Astrocyte (in vitro differentiated cells and primary cell): ENCODE measurements around the gene UTS2R. TPM values are rescaled to one million over a fixed set of nuclear protein-coding genes. Genes with fewer than 3 reads are reported as not detected.

ENCODE experiments used
- DNase-seq: peaks from one replicate; pipeline ENCODE4 v3.0.0-alpha.2; 2010; ENCODE audit warnings: low read depth
- FAIRE-seq: peaks from 2 replicates; lab custom pipeline; 2011; peaks lifted over from hg19 to GRCh38; lab: Jason Lieb, UNC
- H2AFZ ChIP-seq: 2 replicates; pipeline ENCODE4 v1.6.0; 2012; ENCODE audit warnings: low read depth, low read length, inconsistent platforms
- H3K27ac ChIP-seq: 2 replicates; pipeline ENCODE4 v1.5.1; 2011; ENCODE audit warnings: low read depth, low read length, inconsistent platforms
- H3K27me3 ChIP-seq: 2 replicates; pipeline ENCODE4 v1.6.0; 2011; ENCODE audit warnings: low read length, inconsistent platforms; ENCODE audit not compliant: insufficient read depth
- H3K36me3 ChIP-seq: 2 replicates; pipeline ENCODE4 v1.5.1; 2011; ENCODE audit warnings: low read length, inconsistent platforms; ENCODE audit not compliant: insufficient read depth
- H3K4me1 ChIP-seq: 2 replicates; pipeline ENCODE4 v1.5.1; 2011; ENCODE audit warnings: low read length, inconsistent platforms; ENCODE audit not compliant: insufficient read depth
- H3K4me2 ChIP-seq: 2 replicates; pipeline ENCODE4 v1.6.0; 2012; ENCODE audit warnings: low read length, inconsistent platforms
- H3K4me3 ChIP-seq: 2 replicates; pipeline ENCODE4 v1.5.1; 2011; ENCODE audit warnings: low read depth, mild to moderate bottlenecking, low read length, inconsistent platforms; ENCODE audit not compliant: insufficient read depth
- H3K79me2 ChIP-seq: 2 replicates; pipeline ENCODE4 v1.6.0; 2012; ENCODE audit warnings: mild to moderate bottlenecking, low read length, inconsistent platforms; ENCODE audit not compliant: insufficient read depth
- H3K9ac ChIP-seq: 2 replicates; pipeline ENCODE4 v1.6.0; 2012; ENCODE audit warnings: mild to moderate bottlenecking, low read length, inconsistent platforms
- H3K9me3 ChIP-seq: 2 replicates; pipeline ENCODE4 v1.5.1; 2012; ENCODE audit warnings: low read depth, mild to moderate bottlenecking, low read length, inconsistent platforms; ENCODE audit not compliant: insufficient read depth
- H4K20me1 ChIP-seq: 2 replicates; pipeline ENCODE4 v1.6.0; 2012; ENCODE audit warnings: low read length, inconsistent platforms; ENCODE audit not compliant: insufficient read depth
- H3K27ac Mint-ChIP-seq: one replicate; pipeline ENCODE4 v1.8.0; 2021; ENCODE audit warnings: mild to moderate bottlenecking, mixed read lengths; ENCODE audit not compliant: unreplicated experiment
- H3K27me3 Mint-ChIP-seq: one replicate; pipeline ENCODE4 v1.8.0; 2021; ENCODE audit warnings: low read depth, mixed read lengths; ENCODE audit not compliant: unreplicated experiment
- H3K36me3 Mint-ChIP-seq: one replicate; pipeline ENCODE4 v1.8.0; 2021; ENCODE audit warnings: low read depth, mixed read lengths; ENCODE audit not compliant: unreplicated experiment
- H3K4me1 Mint-ChIP-seq: one replicate; pipeline ENCODE4 v1.8.0; 2021; ENCODE audit warnings: low read depth, mixed read lengths; ENCODE audit not compliant: unreplicated experiment
- H3K4me3 Mint-ChIP-seq: one replicate; pipeline ENCODE4 v1.8.0; 2021; ENCODE audit warnings: mild to moderate bottlenecking, moderate library complexity, mixed read lengths; ENCODE audit not compliant: unreplicated experiment
- H3K9me3 Mint-ChIP-seq: one replicate; pipeline ENCODE4 v1.8.0; 2021; ENCODE audit warnings: mild to moderate bottlenecking, mixed read lengths; ENCODE audit not compliant: unreplicated experiment
- CTCF ChIP-seq: IDR thresholded peaks from 2 replicates; pipeline ENCODE4 v1.5.1; 2011; ENCODE audit warnings: low read depth, mild to moderate bottlenecking, inconsistent platforms, low read length, moderate library complexity; ENCODE audit not compliant: insufficient read depth
- EZH2 ChIP-seq: IDR thresholded peaks from 2 replicates; pipeline ENCODE4 v1.6.1; 2012; ENCODE audit warnings: mild to moderate bottlenecking, low read length, inconsistent platforms; ENCODE audit not compliant: insufficient read depth
- total RNA-seq: library from RNA; stranded (reverse); gene quantifications from 2 replicates; pipeline ENCODE4 v1.2.1, GENCODE V29; 2021

UTS2R gene
- total RNA-seq, 1 donor from 2014 or later: not detected

GRCh38 chr17:82330322-82331239 is 41.0 kb upstream of the UTS2R start:
- peak; percentile 9 for DNase-seq
- no peaks in the 10 kb centered on the region for H3K36me3 Mint-ChIP-seq
- peaks cover 43% of the 10 kb centered on the region for H3K27me3 Mint-ChIP-seq
- H3K27ac Mint-ChIP-seq: peak overlapping the region; percentile 26
- Histone ChIP-seq H2AFZ (no peak overlapping the region), H3K9ac (no peak overlapping the region), H3K79me2 (no peaks in the 10 kb centered on the region), H3K36me3 (no peaks in the 10 kb centered on the region), H3K27me3 (peaks cover 24% of the 10 kb centered on the region), H3K4me2 (peak overlapping the region; percentile 33), H3K9me3 (no peaks in the 10 kb centered on the region), H3K4me1 (peaks cover 29% of the 10 kb centered on the region), H3K4me3 (no peak overlapping the region), H3K27ac (no peak overlapping the region), H4K20me1 (peaks cover 6% of the 10 kb centered on the region)
- H3K9me3 Mint-ChIP-seq: no peaks in the 10 kb centered on the region
- FAIRE-seq: no peak
- TF ChIP-seq CTCF (no peak), EZH2 (no peak)
- no peak overlapping the region for H3K4me3 Mint-ChIP-seq
- no peaks in the 10 kb centered on the region for H3K4me1 Mint-ChIP-seq

GRCh38 chr17:82331345-82331939 is 40.1 kb upstream of the UTS2R start:
- TF ChIP-seq EZH2 (no peak), CTCF (no peak)
- H3K9ac ChIP-seq: no peak overlapping the region
- H4K20me1 ChIP-seq: peaks cover 6% of the 10 kb centered on the region
- no peak overlapping the region for H3K27ac ChIP-seq
- FAIRE-seq: no peak
- no peak overlapping the region for H3K4me2 ChIP-seq
- H3K79me2 ChIP-seq: no peaks in the 10 kb centered on the region
- peaks cover 36% of the 10 kb centered on the region for H3K4me1 ChIP-seq
- peaks cover 24% of the 10 kb centered on the region for H3K27me3 ChIP-seq
- peaks cover 43% of the 10 kb centered on the region for H3K27me3 Mint-ChIP-seq
- no peaks in the 10 kb centered on the region for H3K36me3 Mint-ChIP-seq
- no peak overlapping the region for H3K4me3 Mint-ChIP-seq
- H3K4me1 Mint-ChIP-seq: no peaks in the 10 kb centered on the region
- no peaks in the 10 kb centered on the region for H3K9me3 ChIP-seq
- no peak overlapping the region for H3K27ac Mint-ChIP-seq
- H3K4me3 ChIP-seq: no peak overlapping the region
- no peak overlapping the region for H2AFZ ChIP-seq
- no peaks in the 10 kb centered on the region for H3K36me3 ChIP-seq
- H3K9me3 Mint-ChIP-seq: no peaks in the 10 kb centered on the region
- no peak for DNase-seq
